Bronchial epithelial cell (primary cell): Measurements from ENCODE around the gene CMIP. TPM values are rescaled to one million over a fixed set of nuclear protein-coding genes. Genes with fewer than 3 reads are reported as not detected.

Source experiments
- DNase-seq: peaks from one replicate; pipeline ENCODE4 v3.0.0-alpha.2; 2010; ENCODE audit warnings: low read depth
- FAIRE-seq: peaks from 2 replicates; lab custom pipeline; 2011; peaks lifted over from hg19 to GRCh38; lab: Jason Lieb, UNC
- H3K27me3 ChIP-seq: 2 replicates; pipeline ENCODE4 v1.5.1; 2011; ENCODE audit warnings: low read length; ENCODE audit not compliant: control insufficient read depth, insufficient read depth
- H3K36me3 ChIP-seq: 2 replicates; pipeline ENCODE4 v1.5.1; 2011; ENCODE audit warnings: low read length; ENCODE audit not compliant: control insufficient read depth, insufficient read depth
- H3K4me3 ChIP-seq: 2 replicates; pipeline ENCODE4 v1.5.1; 2011; ENCODE audit warnings: mild to moderate bottlenecking, low read depth, low read length, control low read depth
- total RNA-seq: library from RNA; depleted of rRNA; stranded (reverse); fragments of >200 nt; gene quantifications from 2 replicates; pipeline ENCODE4 v1.2.1, GENCODE V29; 2014
- TF ChIP-seq, protein P1 (sequence below): IDR thresholded peaks from 2 replicates; pipeline ENCODE4 v1.5.1; 2011; ENCODE audit warnings: mild to moderate bottlenecking, moderate library complexity, low read length, control low read depth, inconsistent platforms; ENCODE audit not compliant: insufficient read depth, severe bottlenecking

Gene CMIP
- total RNA-seq, 1 donor from 2014 or later: 21.1 TPM

DNA sequence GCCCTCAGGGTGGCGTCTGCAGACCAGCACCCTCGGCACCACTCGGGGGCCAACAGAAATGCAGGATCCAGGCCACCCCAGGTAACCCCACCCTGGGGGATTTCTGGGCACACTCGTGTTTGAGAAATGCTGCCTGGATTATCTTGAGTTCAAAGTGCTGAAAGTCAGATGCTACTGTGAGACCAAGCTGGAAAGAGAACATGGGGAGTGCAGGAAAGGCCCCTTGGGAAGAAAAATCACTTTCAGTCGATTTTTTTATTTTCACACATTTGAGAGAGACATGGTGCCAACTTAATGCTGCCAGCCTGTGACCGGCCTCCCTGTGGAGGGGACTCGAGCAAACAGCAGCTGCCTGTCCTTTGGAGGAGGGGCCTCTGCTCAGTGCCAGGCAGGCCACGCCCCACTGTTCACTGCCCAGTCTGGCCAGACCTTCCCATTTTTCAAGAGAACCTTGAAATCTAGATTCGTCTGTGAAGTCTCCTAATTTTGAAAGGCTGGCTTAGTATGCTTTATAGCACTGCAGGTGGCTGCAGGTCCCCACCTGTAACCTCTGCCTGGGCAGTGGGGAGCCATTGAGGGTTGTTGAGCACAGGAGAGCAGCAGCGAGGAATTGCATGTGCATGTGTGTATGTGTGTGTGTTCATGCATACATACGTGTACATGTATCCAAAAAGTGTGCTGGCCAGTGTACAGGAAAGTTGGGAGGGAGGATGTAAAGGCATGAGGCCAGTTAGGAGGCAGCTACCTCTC lies 263.8 kb downstream of the CMIP start:
- Histone ChIP-seq H3K36me3 (peaks cover 30% of the 10 kb centered on the region), H3K4me3 (no peak overlapping the region), H3K27me3 (no peaks in the 10 kb centered on the region)
- DNase-seq: no peak
- no peak for FAIRE-seq
- TF ChIP-seq, protein P1, sequence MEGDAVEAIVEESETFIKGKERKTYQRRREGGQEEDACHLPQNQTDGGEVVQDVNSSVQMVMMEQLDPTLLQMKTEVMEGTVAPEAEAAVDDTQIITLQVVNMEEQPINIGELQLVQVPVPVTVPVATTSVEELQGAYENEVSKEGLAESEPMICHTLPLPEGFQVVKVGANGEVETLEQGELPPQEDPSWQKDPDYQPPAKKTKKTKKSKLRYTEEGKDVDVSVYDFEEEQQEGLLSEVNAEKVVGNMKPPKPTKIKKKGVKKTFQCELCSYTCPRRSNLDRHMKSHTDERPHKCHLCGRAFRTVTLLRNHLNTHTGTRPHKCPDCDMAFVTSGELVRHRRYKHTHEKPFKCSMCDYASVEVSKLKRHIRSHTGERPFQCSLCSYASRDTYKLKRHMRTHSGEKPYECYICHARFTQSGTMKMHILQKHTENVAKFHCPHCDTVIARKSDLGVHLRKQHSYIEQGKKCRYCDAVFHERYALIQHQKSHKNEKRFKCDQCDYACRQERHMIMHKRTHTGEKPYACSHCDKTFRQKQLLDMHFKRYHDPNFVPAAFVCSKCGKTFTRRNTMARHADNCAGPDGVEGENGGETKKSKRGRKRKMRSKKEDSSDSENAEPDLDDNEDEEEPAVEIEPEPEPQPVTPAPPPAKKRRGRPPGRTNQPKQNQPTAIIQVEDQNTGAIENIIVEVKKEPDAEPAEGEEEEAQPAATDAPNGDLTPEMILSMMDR: no peak

DNA sequence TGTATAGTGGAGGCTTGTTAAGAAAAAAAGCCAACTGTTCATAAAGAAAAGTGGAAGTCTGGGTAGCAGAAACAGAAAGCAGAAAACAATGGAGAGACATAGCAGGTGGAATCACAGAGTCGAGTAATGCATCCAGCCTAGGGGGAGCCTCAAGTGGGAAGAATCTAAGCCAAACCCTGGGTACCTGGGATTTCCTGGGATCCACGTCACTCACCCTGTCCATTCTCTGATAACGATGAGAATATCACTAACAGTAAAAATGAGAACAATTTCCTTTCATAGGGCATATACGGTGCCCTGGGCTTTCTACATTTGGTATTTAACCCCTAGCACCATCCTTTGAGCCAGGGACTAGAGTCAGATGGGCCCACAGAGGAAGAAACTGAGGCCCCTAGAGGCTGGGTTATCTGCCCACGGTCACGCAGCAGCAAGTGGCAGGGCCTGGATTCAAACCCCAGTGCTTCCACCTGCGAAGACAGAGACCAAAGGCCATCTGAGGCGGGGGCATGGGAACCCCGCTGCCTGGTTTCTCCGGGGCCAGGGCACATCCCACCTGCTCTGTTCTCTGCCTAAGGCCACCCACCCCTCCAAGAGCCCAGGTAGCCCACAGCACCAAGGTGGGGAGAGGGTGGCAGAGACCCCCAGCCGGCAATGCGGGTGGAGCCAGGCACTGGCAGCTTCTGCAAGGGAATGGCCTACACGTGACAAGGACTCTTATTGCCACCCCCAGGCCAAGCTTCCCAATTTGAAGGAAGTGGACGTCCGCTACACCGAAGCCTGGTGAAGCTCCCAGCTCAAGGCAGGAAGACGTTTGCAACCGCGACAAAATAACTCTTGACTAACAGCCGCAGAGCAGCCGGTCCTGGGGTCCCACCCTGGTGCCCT lies 264.6 kb downstream of the CMIP start:
- Histone ChIP-seq H3K4me3 (no peak overlapping the region), H3K36me3 (peaks cover 25% of the 10 kb centered on the region), H3K27me3 (no peaks in the 10 kb centered on the region)
- DNase-seq (no peak), FAIRE-seq (no peak)
- TF ChIP-seq, protein P1: no peak

DNA sequence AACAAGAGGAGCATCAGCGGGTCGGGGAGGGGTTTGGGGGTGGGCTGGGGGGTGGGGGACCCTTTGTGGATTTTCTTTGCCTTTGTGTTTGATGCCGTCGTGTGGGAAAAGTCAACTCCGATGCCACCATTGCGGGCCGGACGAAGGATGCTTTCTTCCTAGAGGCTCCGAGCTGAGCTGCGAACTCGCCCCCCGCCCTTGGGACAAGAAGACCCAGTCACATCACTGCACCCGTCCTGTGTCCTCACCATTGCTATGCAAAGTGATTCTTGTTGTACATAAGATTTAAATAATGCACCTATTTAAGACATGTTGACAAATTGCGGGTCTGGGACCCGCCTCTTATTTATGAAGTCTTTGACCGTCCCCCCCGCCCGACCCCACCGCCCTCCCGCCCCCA lies 265.4 kb downstream of the CMIP start:
- Histone ChIP-seq H3K27me3 (no peaks in the 10 kb centered on the region), H3K4me3 (no peak overlapping the region), H3K36me3 (peaks cover 22% of the 10 kb centered on the region)
- TF ChIP-seq, protein P1: no peak
- no peak for FAIRE-seq
- DNase-seq: no peak

DNA sequence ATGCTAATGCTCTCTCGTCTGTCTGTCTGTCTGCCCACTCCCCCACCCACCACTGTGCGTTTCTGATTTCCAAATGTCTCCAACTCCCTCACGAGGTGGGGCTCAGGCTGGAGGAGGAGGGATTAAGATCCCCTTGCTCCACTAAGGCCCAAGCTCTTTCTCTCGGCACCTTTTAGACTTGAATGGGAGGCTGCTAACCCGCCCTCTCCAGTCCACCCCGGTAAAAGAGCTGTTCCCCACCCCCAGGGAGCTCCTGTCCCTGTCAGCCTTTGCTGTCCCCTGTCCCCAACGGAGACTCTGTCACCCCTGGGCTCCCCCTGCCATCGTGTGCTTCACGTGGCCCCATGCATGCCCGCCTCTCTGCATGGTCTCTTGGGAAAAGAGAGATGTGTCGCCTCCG lies 266.0 kb downstream of the CMIP start:
- TF ChIP-seq, protein P1: no peak
- peaks cover 17% of the 10 kb centered on the region for H3K36me3 ChIP-seq
- no peak for FAIRE-seq
- H3K27me3 ChIP-seq: no peaks in the 10 kb centered on the region
- no peak overlapping the region for H3K4me3 ChIP-seq
- no peak for DNase-seq

DNA sequence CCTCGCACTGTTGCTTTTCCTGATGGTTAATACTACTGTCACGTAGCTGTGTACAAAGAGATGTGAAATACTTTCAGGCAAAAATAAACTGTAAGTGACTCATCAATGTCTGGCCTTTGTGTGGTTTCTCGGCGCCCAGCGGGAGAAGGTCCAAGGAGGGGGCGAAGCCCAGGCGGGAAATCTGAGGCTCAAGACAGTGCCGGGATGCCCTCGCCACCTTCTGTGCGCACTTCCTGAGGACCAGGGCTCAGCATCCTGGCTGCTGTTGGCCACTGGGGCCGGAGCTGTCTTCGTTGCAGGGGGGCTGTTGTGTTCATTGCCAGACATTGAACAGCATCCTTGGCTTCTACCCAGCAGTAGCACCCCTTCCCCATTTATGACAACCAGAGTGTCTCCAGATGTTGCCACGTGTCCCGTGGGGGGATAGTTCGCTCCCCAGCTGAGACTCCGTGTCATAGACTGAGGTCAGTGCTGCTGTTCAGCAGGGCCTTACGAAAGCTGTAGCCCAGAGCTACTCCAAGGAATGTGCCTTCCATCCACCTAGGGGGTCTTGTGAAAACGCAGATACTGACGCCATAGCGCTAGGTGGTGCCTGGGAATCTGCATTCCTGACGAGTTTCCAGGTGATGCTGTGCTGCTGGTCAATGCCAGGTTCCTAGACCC lies 267.2 kb downstream of the CMIP start:
- Histone ChIP-seq H3K27me3 (no peaks in the 10 kb centered on the region), H3K36me3 (peaks cover 10% of the 10 kb centered on the region), H3K4me3 (no peak overlapping the region)
- DNase-seq (peak; percentile 86), FAIRE-seq (no peak)
- TF ChIP-seq, protein P1: no peak
